GM23248 (cell line): Measurements from ENCODE around the gene ARHGAP19. TPM values are rescaled to one million over a fixed set of nuclear protein-coding genes. Genes with fewer than 3 reads are reported as not detected.

Source experiments
- DNase-seq: peaks from one replicate; pipeline ENCODE4 v3.0.0-alpha.2; 2015
- H2AFZ ChIP-seq: fragments of 200-600 bp; sonication (generic); 2 replicates; pipeline ENCODE4 v1.6.1; 2016; ENCODE audit warnings: antibody characterized with exemption
- H3F3A ChIP-seq: fragments of 200-600 bp; sonication (generic); 2 replicates; pipeline ENCODE4 v1.6.1; 2016; ENCODE audit warnings: mild to moderate bottlenecking, antibody characterized with exemption, mixed run types; ENCODE audit not compliant: insufficient read depth
- H3K27ac ChIP-seq: fragments of 200-600 bp; sonication (generic); 2 replicates; pipeline ENCODE4 v1.5.1; 2016; ENCODE audit warnings: mild to moderate bottlenecking
- H3K27me3 ChIP-seq: fragments of 200-600 bp; sonication (generic); replicated peaks from 2 replicates; pipeline ENCODE4 v1.6.1; 2016; ENCODE audit warnings: mild to moderate bottlenecking; ENCODE audit not compliant: insufficient read depth
- H3K36me3 ChIP-seq: fragments of 200-600 bp; sonication (generic); 2 replicates; pipeline ENCODE4 v1.6.1; 2016; ENCODE audit warnings: low read depth, mild to moderate bottlenecking
- H3K4me1 ChIP-seq: fragments of 200-600 bp; sonication (generic); 2 replicates; pipeline ENCODE4 v1.6.1; 2016; ENCODE audit warnings: mild to moderate bottlenecking; ENCODE audit not compliant: insufficient read depth
- H3K4me2 ChIP-seq: fragments of 200-600 bp; sonication (generic); one replicate; pipeline ENCODE4 v1.6.1; 2016; ENCODE audit warnings: mild to moderate bottlenecking; ENCODE audit not compliant: unreplicated experiment
- H3K4me3 ChIP-seq: fragments of 200-600 bp; sonication (generic); 2 replicates; pipeline ENCODE4 v1.5.1; 2016; ENCODE audit warnings: mild to moderate bottlenecking
- H3K79me2 ChIP-seq: fragments of 200-600 bp; sonication (generic); 2 replicates; pipeline ENCODE4 v1.6.1; 2016; ENCODE audit warnings: mild to moderate bottlenecking; ENCODE audit not compliant: insufficient read depth
- H3K9ac ChIP-seq: fragments of 200-600 bp; sonication (generic); 2 replicates; pipeline ENCODE4 v1.6.1; 2016; ENCODE audit warnings: mild to moderate bottlenecking
- H3K9me2 ChIP-seq: fragments of 200-600 bp; sonication (generic); 2 replicates; pipeline ENCODE4 v1.6.1; 2016; ENCODE audit warnings: mixed run types, mild to moderate bottlenecking, moderate library complexity; ENCODE audit not compliant: insufficient read depth
- H3K9me3 ChIP-seq: fragments of 200-600 bp; sonication (generic); one replicate; pipeline ENCODE4 v1.6.1; 2017; ENCODE audit warnings: low read depth
- H4K20me1 ChIP-seq: fragments of 200-600 bp; sonication (generic); 2 replicates; pipeline ENCODE4 v1.6.0; 2016; ENCODE audit not compliant: insufficient read depth
- EZH2 ChIP-seq: fragments of 200-600 bp; sonication (generic); IDR thresholded peaks from 2 replicates; pipeline ENCODE4 v1.6.1; 2018; ENCODE audit warnings: antibody characterized with exemption, mild to moderate bottlenecking; ENCODE audit not compliant: insufficient read depth, poor library complexity, severe bottlenecking
- EZH2phosphoT487 ChIP-seq: fragments of 200-600 bp; sonication (generic); IDR thresholded peaks from 2 replicates; pipeline ENCODE4 v1.6.1; 2018; ENCODE audit warnings: antibody characterized with exemption, moderate library complexity, mild to moderate bottlenecking, low read depth; ENCODE audit not compliant: insufficient read depth
- WGBS, 2 experiments: methylation state at CpG; one replicate each; pipeline ENCODE4 v1.1.6; 2015 to 2017; ENCODE audit warnings: low lambda C conversion rate in 2 of 2, low coverage in 1 of 2; ENCODE audit errors: missing lambda C conversion rate in 2 of 2; 5-methylcytosine and 5-hydroxymethylcytosine counted together
- in situ Hi-C: fragments of 300-500 bp; cut with MboI; formaldehyde crosslinking; loops from 2 replicates; pipeline ENCODE4 v1.15.0; 2020
- polyA plus RNA-seq: library from polyadenylated mRNA; unstranded; fragments of >200 nt; fragmentation: Nextera tagmentation; extraction: Ambion mirVana; gene quantifications from 2 replicates; pipeline ENCODE4 v1.2.1, GENCODE V29; 2016
- total RNA-seq: library from RNA; depleted of rRNA; stranded (reverse); fragments of >200 nt; shearing (Covaris generic); gene quantifications from 2 replicates; pipeline ENCODE4 v1.2.3, GENCODE V29; 2014

Gene ARHGAP19
- total and polyA plus RNA-seq, 2 experiments from 2014 or later: 1.9 to 5.0 TPM

GRCh38 chr10:97263971-97264370 lies 28.5 kb downstream of the ARHGAP19 start:
- no peaks in the 10 kb centered on the region for H3K4me1 ChIP-seq
- no peak overlapping the region for H2AFZ ChIP-seq
- no peaks in the 10 kb centered on the region for H4K20me1 ChIP-seq
- H3K79me2 ChIP-seq: peaks cover 8% of the 10 kb centered on the region; the same call in 1 of the 2 replicates
- H3K27ac ChIP-seq: no peak overlapping the region
- no peak overlapping the region for H3K9ac ChIP-seq
- no peaks in the 10 kb centered on the region for H3K9me2 ChIP-seq
- no peak for DNase-seq
- no peak overlapping the region for H3K4me2 ChIP-seq
- in situ Hi-C loops: no loop called here
- TF ChIP-seq EZH2phosphoT487 (no peak), EZH2 (no peak)
- H3K4me3 ChIP-seq: no peak overlapping the region
- no peaks in the 10 kb centered on the region for H3F3A ChIP-seq
- WGBS, 2 experiments: 87 to 88% methylated on average over 5 of the region's 5 CpGs
- H3K27me3 ChIP-seq: no peaks in the 10 kb centered on the region
- no peaks in the 10 kb centered on the region for H3K9me3 ChIP-seq
- H3K36me3 ChIP-seq: no peaks in the 10 kb centered on the region

GRCh38 chr10:97261656-97262055 lies 30.8 kb downstream of the ARHGAP19 start:
- Histone ChIP-seq H3K27ac (no peak overlapping the region), H4K20me1 (no peaks in the 10 kb centered on the region), H2AFZ (no peak overlapping the region), H3K27me3 (no peaks in the 10 kb centered on the region), H3K79me2 (no peaks in the 10 kb centered on the region), H3K9me3 (no peaks in the 10 kb centered on the region), H3K36me3 (no peaks in the 10 kb centered on the region), H3K4me1 (no peaks in the 10 kb centered on the region), H3K9me2 (no peaks in the 10 kb centered on the region), H3K9ac (no peak overlapping the region), H3K4me2 (no peak overlapping the region), H3K4me3 (no peak overlapping the region), H3F3A (no peaks in the 10 kb centered on the region)
- 96 to 98% methylated on average over 1 of the region's 1 CpG for WGBS, 2 experiments
- TF ChIP-seq EZH2: no peak
- no peak for TF ChIP-seq EZH2phosphoT487
- no peak for DNase-seq
- in situ Hi-C loops: no loop called here

GRCh38 chr10:97261183-97261582 lies 31.3 kb downstream of the ARHGAP19 start:
- H3K36me3 ChIP-seq: no peaks in the 10 kb centered on the region
- no peak overlapping the region for H3K9ac ChIP-seq
- no peak overlapping the region for H3K27ac ChIP-seq
- H3K4me2 ChIP-seq: no peak overlapping the region
- H4K20me1 ChIP-seq: no peaks in the 10 kb centered on the region
- 78 to 88% methylated on average over 2 of the region's 2 CpGs for WGBS, 2 experiments
- no peak overlapping the region for H2AFZ ChIP-seq
- H3K9me2 ChIP-seq: no peaks in the 10 kb centered on the region
- H3K4me3 ChIP-seq: no peak overlapping the region
- H3K4me1 ChIP-seq: no peaks in the 10 kb centered on the region
- H3K9me3 ChIP-seq: no peaks in the 10 kb centered on the region
- H3K79me2 ChIP-seq: no peaks in the 10 kb centered on the region
- no peaks in the 10 kb centered on the region for H3K27me3 ChIP-seq
- in situ Hi-C loops: no loop called here
- TF ChIP-seq EZH2phosphoT487 (no peak), EZH2 (no peak)
- H3F3A ChIP-seq: no peaks in the 10 kb centered on the region
- no peak for DNase-seq

- Histone ChIP-seq H3K4me1 (no peaks in the 10 kb centered on the region), H3K9ac (no peak overlapping the region), H3K27ac (no peak overlapping the region), H3K9me3 (no peaks in the 10 kb centered on the region), H3K4me2 (no peak overlapping the region), H3K79me2 (no peaks in the 10 kb centered on the region), H3K4me3 (no peak overlapping the region), H3K9me2 (no peaks in the 10 kb centered on the region), H3F3A (no peaks in the 10 kb centered on the region), H4K20me1 (no peaks in the 10 kb centered on the region), H3K27me3 (no peaks in the 10 kb centered on the region), H2AFZ (no peak overlapping the region), H3K36me3 (no peaks in the 10 kb centered on the region)
- TF ChIP-seq EZH2phosphoT487: no peak
- no peak for TF ChIP-seq EZH2
- in situ Hi-C loops: no loop called here
- 95 to 97% methylated on average over 1 of the region's 1 CpG for WGBS, 2 experiments
- no peak for DNase-seq
Measured at GRCh38 chr10:97259119-97259518, 33.3 kb downstream of the ARHGAP19 start.

- no peaks in the 10 kb centered on the region for H4K20me1 ChIP-seq
- H3K79me2 ChIP-seq: no peaks in the 10 kb centered on the region
- WGBS, 2 experiments: 90 to 94% methylated on average over 1 of the region's 1 CpG
- H2AFZ ChIP-seq: no peak overlapping the region
- no peaks in the 10 kb centered on the region for H3K9me2 ChIP-seq
- no peak for TF ChIP-seq EZH2
- no peak for TF ChIP-seq EZH2phosphoT487
- in situ Hi-C loops: no loop called here
- H3K4me2 ChIP-seq: no peak overlapping the region
- DNase-seq: no peak
- no peaks in the 10 kb centered on the region for H3K27me3 ChIP-seq
- no peaks in the 10 kb centered on the region for H3K36me3 ChIP-seq
- no peaks in the 10 kb centered on the region for H3K9me3 ChIP-seq
- no peaks in the 10 kb centered on the region for H3K4me1 ChIP-seq
- H3K27ac ChIP-seq: no peak overlapping the region
- no peak overlapping the region for H3K9ac ChIP-seq
- H3K4me3 ChIP-seq: no peak overlapping the region
- no peaks in the 10 kb centered on the region for H3F3A ChIP-seq
Measured at GRCh38 chr10:97256356-97256755, 36.1 kb downstream of the ARHGAP19 start.
